HG02798 (cell line): ENCODE data around the gene OSTM1.
A peak's percentile ranks its signal among the peaks of the same experiment; 100 is the strongest.

Source experiments
- ATAC-seq: cut with Tn5 transposase; IDR thresholded peaks from one replicate; pipeline ENCODE4 v1.9.1; 2021; ENCODE audit warnings: mild to moderate bottlenecking; ENCODE audit not compliant: unreplicated experiment, poor library complexity

Gene OSTM1

GRCh38 chr6:108105571-108105970 lies 31.0 kb upstream of the OSTM1 start:
- no peak for ATAC-seq

GRCh38 chr6:108102965-108103364 lies 28.4 kb upstream of the OSTM1 start:
- ATAC-seq = no peak

- no peak for ATAC-seq
Measured at GRCh38 chr6:108100003-108100402, 25.5 kb upstream of the OSTM1 start.

GRCh38 chr6:108097882-108098281 lies 23.3 kb upstream of the OSTM1 start:
- ATAC-seq = no peak

- ATAC-seq = no peak
Measured at GRCh38 chr6:108093781-108094300, 19.3 kb upstream of the OSTM1 start.

- no peak for ATAC-seq
Measured at GRCh38 chr6:108091288-108091687, 16.7 kb upstream of the OSTM1 start.

GRCh38 chr6:108083349-108083748 lies 8.8 kb upstream of the OSTM1 start:
- no peak for ATAC-seq

- ATAC-seq = no peak
Measured at GRCh38 chr6:108082539-108082938, 8.0 kb upstream of the OSTM1 start.

- ATAC-seq = no peak
Measured at GRCh38 chr6:108080010-108080780, 5.7 kb upstream of the OSTM1 start.

GRCh38 chr6:108078191-108078590 lies 3.6 kb upstream of the OSTM1 start:
- ATAC-seq = no peak

GRCh38 chr6:108074057-108074358 lies 533 bp downstream of the OSTM1 start:
- ATAC-seq = peak; percentile 32

GRCh38 chr6:108071736-108072276 lies 2.7 kb downstream of the OSTM1 start:
- no peak for ATAC-seq

- ATAC-seq = peak; percentile 57
Measured at GRCh38 chr6:108068618-108069017, 5.9 kb downstream of the OSTM1 start.

- no peak for ATAC-seq
Measured at GRCh38 chr6:108068182-108068581, 6.4 kb downstream of the OSTM1 start.

GRCh38 chr6:108052706-108053105 lies 21.8 kb downstream of the OSTM1 start:
- ATAC-seq = no peak

GRCh38 chr6:108051481-108051880 lies 23.1 kb downstream of the OSTM1 start:
- no peak for ATAC-seq

GRCh38 chr6:108039681-108040080 lies 34.9 kb downstream of the OSTM1 start:
- no peak for ATAC-seq

- ATAC-seq = no peak
Measured at GRCh38 chr6:108036884-108037283, 37.7 kb downstream of the OSTM1 start.

- ATAC-seq = no peak
Measured at GRCh38 chr6:108031968-108032367, 42.6 kb downstream of the OSTM1 start.

- no peak for ATAC-seq
Measured at GRCh38 chr6:108030211-108030610, 44.3 kb downstream of the OSTM1 start.

- ATAC-seq = no peak
Measured at GRCh38 chr6:108029226-108029921, 45.2 kb downstream of the OSTM1 start.

GRCh38 chr6:108027594-108027993 lies 46.9 kb downstream of the OSTM1 start:
- no peak for ATAC-seq
